ENCODE results near the gene SLC24A3. TPM values are rescaled to one million over a fixed set of nuclear protein-coding genes. Genes with fewer than 3 reads are reported as not detected.

SLC24A3 gene
- total RNA-seq, 1 experiment from 2014 or later = 0.14 TPM

- intact Hi-C loops (cut with micrococcal nuclease; ENCODE audit: unreplicated experiment) = loop anchor here (1.0 kb wide), 1 partner anchor 21 kb away; no protein-coding TSS in a partner anchor
- CTCF ChIA-PET = interaction anchor here (0.6 kb wide), 1 partner anchor 655 kb away, joined by 4 read pairs; no protein-coding TSS in a partner anchor
- Histone ChIP-seq H3K27me3 (replicated peaks; ENCODE audit: control insufficient read depth, insufficient read depth, low read length) (no peaks in the 10 kb centered on the region; the same call in 1 of the 2 replicates), H3K4me3 (ENCODE audit: low read depth, low read length) (no peak overlapping the region), H3K36me3 (ENCODE audit: control insufficient read depth, insufficient read depth, low read length) (no peaks in the 10 kb centered on the region), H3K4me1 (no peaks in the 10 kb centered on the region), H3K9me3 (no peaks in the 10 kb centered on the region)
- H3K36me3 Mint-ChIP-seq (ENCODE audit: insufficient read depth, unreplicated experiment) = no peaks in the 10 kb centered on the region
- DNase-seq = peak; percentile 38 to 48
- H3K4me3 Mint-ChIP-seq (ENCODE audit: unreplicated experiment) = no peak overlapping the region
- H3K4me1 Mint-ChIP-seq (ENCODE audit: low read depth, unreplicated experiment) = no peaks in the 10 kb centered on the region
- no peak overlapping the region for H3K27ac Mint-ChIP-seq (ENCODE audit: unreplicated experiment)
- no peak for TF ChIP-seq CTCF (IDR thresholded peaks at IDR 0.05; ENCODE audit: insufficient read depth in 1 of 2, low read depth in 1 of 2, low read length in 1 of 2, severe bottlenecking in 1 of 2, unreplicated experiment in 1 of 2)
- POLR2A ChIA-PET = no interaction called here
- peaks cover 6% of the 10 kb centered on the region for H3K27me3 Mint-ChIP-seq (ENCODE audit: insufficient read depth, unreplicated experiment)
- H3K9me3 Mint-ChIP-seq (ENCODE audit: unreplicated experiment) = no peaks in the 10 kb centered on the region
- no TSS peak for BruUV-seq (replicated peaks)
Observed at GRCh38 chr20:19552221-19553180, 340.1 kb downstream of the SLC24A3 start.

- BruUV-seq (replicated peaks) = no TSS peak
- H3K9me3 Mint-ChIP-seq (ENCODE audit: unreplicated experiment) = no peaks in the 10 kb centered on the region
- TF ChIP-seq CTCF (IDR thresholded peaks at IDR 0.05; ENCODE audit: insufficient read depth in 1 of 2, low read depth in 1 of 2, low read length in 1 of 2, severe bottlenecking in 1 of 2, unreplicated experiment in 1 of 2) = no peak
- CTCF ChIA-PET = no interaction called here
- H3K36me3 Mint-ChIP-seq (ENCODE audit: insufficient read depth, unreplicated experiment) = no peaks in the 10 kb centered on the region
- POLR2A ChIA-PET = no interaction called here
- Histone ChIP-seq H3K4me1 (no peaks in the 10 kb centered on the region), H3K36me3 (ENCODE audit: control insufficient read depth, insufficient read depth, low read length) (no peaks in the 10 kb centered on the region), H3K4me3 (ENCODE audit: low read depth, low read length) (no peak overlapping the region), H3K27me3 (replicated peaks; ENCODE audit: control insufficient read depth, insufficient read depth, low read length) (no peaks in the 10 kb centered on the region; the same call in 1 of the 2 replicates), H3K9me3 (no peaks in the 10 kb centered on the region)
- intact Hi-C loops (cut with micrococcal nuclease; ENCODE audit: unreplicated experiment) = no loop called here
- no peak for DNase-seq
- H3K27me3 Mint-ChIP-seq (ENCODE audit: insufficient read depth, unreplicated experiment) = peaks cover 6% of the 10 kb centered on the region
- no peak overlapping the region for H3K27ac Mint-ChIP-seq (ENCODE audit: unreplicated experiment)
- no peaks in the 10 kb centered on the region for H3K4me1 Mint-ChIP-seq (ENCODE audit: low read depth, unreplicated experiment)
- no peak overlapping the region for H3K4me3 Mint-ChIP-seq (ENCODE audit: unreplicated experiment)
Observed at GRCh38 chr20:19554666-19555065, 342.2 kb downstream of the SLC24A3 start.

DNA sequence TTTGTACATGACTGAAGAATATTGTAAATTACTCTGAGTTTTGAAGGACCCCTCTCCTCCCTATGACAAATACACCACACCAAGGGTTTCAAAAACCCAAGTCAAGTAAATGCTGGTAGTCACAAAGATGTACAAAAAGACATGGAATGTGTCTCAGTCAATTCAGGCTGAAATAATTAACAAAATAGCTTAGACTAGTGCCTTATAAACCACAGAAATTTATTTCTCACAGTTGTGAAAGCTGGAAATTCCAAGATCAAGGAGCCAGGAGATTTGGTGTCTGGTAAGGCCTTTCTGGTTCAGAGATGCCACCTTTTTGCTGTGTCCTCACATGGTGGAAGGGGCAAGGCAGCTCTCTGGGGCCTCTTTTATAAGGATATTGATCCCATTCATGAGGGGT, 343.3 kb downstream of the SLC24A3 start:
- H3K27me3 ChIP-seq (replicated peaks; ENCODE audit: control insufficient read depth, insufficient read depth, low read length) = no peaks in the 10 kb centered on the region; the same call in 1 of the 2 replicates
- H3K36me3 ChIP-seq (ENCODE audit: control insufficient read depth, insufficient read depth, low read length) = no peaks in the 10 kb centered on the region

More for the DNA sequence above, 343.3 kb downstream of the SLC24A3 start:
- no peak for TF ChIP-seq CTCF (IDR thresholded peaks at IDR 0.05; ENCODE audit: insufficient read depth in 1 of 2, low read depth in 1 of 2, low read length in 1 of 2, severe bottlenecking in 1 of 2, unreplicated experiment in 1 of 2)
- intact Hi-C loops (cut with micrococcal nuclease; ENCODE audit: unreplicated experiment) = no loop called here
- H3K4me1 ChIP-seq = no peaks in the 10 kb centered on the region
- POLR2A ChIA-PET = no interaction called here
- Mint-ChIP-seq H3K9me3 (ENCODE audit: unreplicated experiment) (no peaks in the 10 kb centered on the region), H3K27ac (ENCODE audit: unreplicated experiment) (no peak overlapping the region), H3K27me3 (ENCODE audit: insufficient read depth, unreplicated experiment) (peaks cover under 1% of the 10 kb centered on the region), H3K36me3 (ENCODE audit: insufficient read depth, unreplicated experiment) (no peaks in the 10 kb centered on the region), H3K4me3 (ENCODE audit: unreplicated experiment) (no peak overlapping the region), H3K4me1 (ENCODE audit: low read depth, unreplicated experiment) (no peaks in the 10 kb centered on the region)
- no peak overlapping the region for H3K4me3 ChIP-seq (ENCODE audit: low read depth, low read length)
- BruUV-seq (replicated peaks) = no TSS peak
- CTCF ChIA-PET = no interaction called here
- H3K9me3 ChIP-seq = no peaks in the 10 kb centered on the region
- DNase-seq = no peak
